ENCODE data around the gene SNAP29. TPM values are rescaled to one million over a fixed set of nuclear protein-coding genes. Genes with fewer than 3 reads are reported as not detected.
A peak's percentile ranks its signal among the peaks of the same experiment; 100 is the strongest.

Gene SNAP29
- total and polyA plus RNA-seq, 12 donors = 15.1 to 76.5 (median 24.7) TPM

DNA sequence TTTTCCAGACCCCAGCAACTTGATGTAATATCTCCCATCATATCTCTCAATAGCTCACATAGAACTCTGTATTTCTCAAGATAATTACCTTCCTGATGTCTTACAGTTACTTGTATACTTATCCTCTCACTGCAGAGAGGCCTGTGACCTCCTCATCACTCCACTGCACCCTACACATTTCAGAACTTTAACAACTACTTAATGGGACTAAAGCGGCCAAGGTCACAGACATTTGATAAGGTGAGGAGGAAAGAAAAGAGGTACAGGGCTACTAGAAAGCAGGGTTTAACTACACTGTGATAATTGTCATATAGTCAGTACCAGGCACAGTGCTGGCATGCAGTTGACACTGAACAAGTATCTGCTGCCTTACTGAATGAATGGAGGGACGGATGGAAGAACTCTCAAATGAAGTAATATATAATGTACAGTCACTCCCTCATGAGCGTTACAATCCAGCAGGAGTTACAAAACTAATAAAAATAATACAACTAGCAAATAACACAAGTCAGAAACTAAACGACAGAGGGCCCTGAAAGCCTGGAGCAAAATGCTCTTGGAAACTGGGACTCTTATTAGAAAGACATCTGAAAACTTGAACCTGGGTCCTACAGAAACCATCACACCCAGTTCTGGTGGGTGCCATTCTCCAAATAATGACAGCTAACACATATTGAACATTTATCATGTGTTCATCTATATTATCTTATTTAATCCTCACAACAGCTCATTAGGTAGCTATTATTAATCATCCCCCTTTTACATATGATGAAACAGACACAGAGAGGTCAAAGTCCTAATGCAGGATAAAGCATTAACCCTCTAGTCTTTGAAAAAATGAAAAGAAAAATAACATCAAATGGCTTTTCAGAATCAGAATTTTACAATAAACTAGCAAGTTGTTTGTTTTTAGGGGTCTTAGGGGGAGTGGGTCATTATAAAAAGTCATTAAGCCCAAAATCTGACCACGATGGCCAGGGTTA, 14.5 kb upstream of the SNAP29 start:
- Histone ChIP-seq H3K4me3 (no peak overlapping the region), H3K27me3 (no peaks in the 10 kb centered on the region), H3K27ac (no peak overlapping the region), H3K9me3 (replicated peaks in 1 of 3) (no peaks in the 10 kb centered on the region), H3K36me3 (replicated peaks in 1 of 2) (no peaks in the 10 kb centered on the region), H3K4me1 (replicated peaks in 1 of 2) (peaks cover 4 to 30% of the 10 kb centered on the region in 2 donors)
- DNase-seq = peak in 1 of 7 donors; percentile 11
- no peak for TF ChIP-seq POLR2A (IDR thresholded peaks at IDR 0.05)
- TF ChIP-seq, protein P1, sequence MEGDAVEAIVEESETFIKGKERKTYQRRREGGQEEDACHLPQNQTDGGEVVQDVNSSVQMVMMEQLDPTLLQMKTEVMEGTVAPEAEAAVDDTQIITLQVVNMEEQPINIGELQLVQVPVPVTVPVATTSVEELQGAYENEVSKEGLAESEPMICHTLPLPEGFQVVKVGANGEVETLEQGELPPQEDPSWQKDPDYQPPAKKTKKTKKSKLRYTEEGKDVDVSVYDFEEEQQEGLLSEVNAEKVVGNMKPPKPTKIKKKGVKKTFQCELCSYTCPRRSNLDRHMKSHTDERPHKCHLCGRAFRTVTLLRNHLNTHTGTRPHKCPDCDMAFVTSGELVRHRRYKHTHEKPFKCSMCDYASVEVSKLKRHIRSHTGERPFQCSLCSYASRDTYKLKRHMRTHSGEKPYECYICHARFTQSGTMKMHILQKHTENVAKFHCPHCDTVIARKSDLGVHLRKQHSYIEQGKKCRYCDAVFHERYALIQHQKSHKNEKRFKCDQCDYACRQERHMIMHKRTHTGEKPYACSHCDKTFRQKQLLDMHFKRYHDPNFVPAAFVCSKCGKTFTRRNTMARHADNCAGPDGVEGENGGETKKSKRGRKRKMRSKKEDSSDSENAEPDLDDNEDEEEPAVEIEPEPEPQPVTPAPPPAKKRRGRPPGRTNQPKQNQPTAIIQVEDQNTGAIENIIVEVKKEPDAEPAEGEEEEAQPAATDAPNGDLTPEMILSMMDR (IDR thresholded peaks at IDR 0.05) = no peak
- WGBS, 4 donors = 71 to 82% (median 74%) methylated on average over 5 of the region's 5 CpGs
- intact Hi-C loops (cut with DNase I) = no loop called here

DNA sequence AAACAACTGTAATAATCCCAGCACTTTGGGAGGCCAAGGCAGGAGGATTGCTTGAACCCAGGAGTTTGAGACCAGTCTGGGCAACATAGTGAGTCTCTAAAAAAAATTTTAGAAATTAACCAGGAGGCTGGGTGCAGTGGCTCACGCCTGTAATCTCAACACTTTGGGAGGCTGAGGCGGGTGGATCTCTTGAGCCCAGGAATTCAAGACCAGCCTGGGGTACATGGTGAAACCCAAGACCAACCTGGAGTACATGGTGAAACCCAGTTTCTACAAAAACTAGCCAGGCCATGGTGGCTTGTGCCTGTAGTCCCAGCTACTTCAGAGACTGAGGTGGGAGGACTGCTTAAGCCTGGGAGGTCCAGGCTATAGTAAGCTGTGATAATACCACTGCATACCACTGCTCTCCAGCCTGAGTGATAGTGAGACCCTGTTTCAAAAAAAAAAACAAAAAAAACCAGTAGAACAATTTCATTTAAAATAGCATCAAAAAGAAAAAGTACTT, 11.4 kb upstream of the SNAP29 start:
- H3K27me3 ChIP-seq = no peaks in the 10 kb centered on the region
- TF ChIP-seq, protein P1 (IDR thresholded peaks at IDR 0.05) = no peak
- no peak for TF ChIP-seq POLR2A (IDR thresholded peaks at IDR 0.05)
- no peak overlapping the region for H3K27ac ChIP-seq
- H3K36me3 ChIP-seq (replicated peaks in 1 of 2) = no peaks in the 10 kb centered on the region
- no peak for DNase-seq
- WGBS, 4 donors = 89 to 100% (median 94%) methylated on average over 2 of the region's 2 CpGs
- no peaks in the 10 kb centered on the region for H3K9me3 ChIP-seq (replicated peaks in 1 of 3)
- H3K4me3 ChIP-seq = no peak overlapping the region
- intact Hi-C loops (cut with DNase I) = no loop called here
- H3K4me1 ChIP-seq (replicated peaks in 1 of 2) = peaks cover 4 to 21% of the 10 kb centered on the region in 2 donors

DNA sequence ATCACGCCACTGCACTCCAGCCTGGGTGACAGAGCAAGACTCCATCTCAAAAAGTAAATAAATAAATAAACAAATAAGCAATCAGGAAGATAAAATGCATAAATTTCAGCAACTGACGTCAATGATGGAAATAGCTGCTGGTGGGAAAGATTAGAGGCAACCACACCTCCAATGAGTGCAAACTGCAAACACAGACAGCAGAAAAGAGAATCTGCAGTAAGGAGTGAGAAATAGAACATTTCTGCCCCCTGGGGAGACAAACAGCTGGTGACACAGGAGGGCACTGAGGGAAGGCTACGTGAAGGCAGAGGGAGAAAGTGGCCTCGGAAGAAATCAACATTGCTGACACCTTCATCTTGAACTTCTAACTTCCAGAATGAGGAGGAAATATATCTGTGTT, 6.7 kb upstream of the SNAP29 start:
- WGBS, 4 donors = 50 to 75% (median 61%) methylated on average over 4 of the region's 4 CpGs
- H3K9me3 ChIP-seq (replicated peaks in 1 of 3) = no peaks in the 10 kb centered on the region
- intact Hi-C loops (cut with DNase I) = no loop called here
- H3K27ac ChIP-seq = no peak overlapping the region
- no peaks in the 10 kb centered on the region for H3K36me3 ChIP-seq (replicated peaks in 1 of 2)
- no peak overlapping the region for H3K4me3 ChIP-seq
- no peaks in the 10 kb centered on the region for H3K27me3 ChIP-seq
- TF ChIP-seq POLR2A (IDR thresholded peaks at IDR 0.05) = no peak
- TF ChIP-seq, protein P1 (IDR thresholded peaks at IDR 0.05) = no peak
- peak in 1 of 7 donors; percentile 33 for DNase-seq
- peaks cover 9 to 24% of the 10 kb centered on the region in 2 donors for H3K4me1 ChIP-seq (replicated peaks in 1 of 2)

DNA sequence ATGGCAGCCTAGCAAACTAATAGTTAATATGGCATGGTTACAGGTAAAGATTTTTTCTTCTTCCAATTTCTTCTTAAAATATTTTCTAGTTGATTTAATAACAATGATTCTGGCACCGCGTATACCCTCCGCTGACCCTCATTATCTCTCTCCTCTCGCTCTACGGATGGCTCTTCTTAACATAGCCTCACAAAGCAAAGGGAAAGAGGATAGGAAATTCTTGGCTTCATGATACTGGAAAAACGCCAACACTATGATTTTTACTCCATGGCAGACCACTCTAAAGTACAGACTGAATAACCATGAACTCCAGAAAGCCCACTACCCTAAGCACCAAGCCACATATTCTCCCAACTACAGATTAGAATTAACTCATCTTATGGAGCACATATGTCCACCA, 6.3 kb upstream of the SNAP29 start:
- 66 to 72% (median 68%) methylated on average over 6 of the region's 6 CpGs for WGBS, 4 donors
- Histone ChIP-seq H3K4me3 (no peak overlapping the region), H3K4me1 (replicated peaks in 1 of 2) (peaks cover 14 to 28% of the 10 kb centered on the region in 2 donors), H3K36me3 (replicated peaks in 1 of 2) (no peaks in the 10 kb centered on the region), H3K9me3 (replicated peaks in 1 of 3) (no peaks in the 10 kb centered on the region), H3K27me3 (no peaks in the 10 kb centered on the region), H3K27ac (no peak overlapping the region)
- DNase-seq = peak in 1 of 7 donors; percentile 18
- TF ChIP-seq, protein P1 (IDR thresholded peaks at IDR 0.05) = no peak
- TF ChIP-seq POLR2A (IDR thresholded peaks at IDR 0.05) = no peak
- intact Hi-C loops (cut with DNase I) = no loop called here
